A549 (cell line): ENCODE measurements around the gene SLC16A7. TPM values are rescaled to one million over a fixed set of nuclear protein-coding genes. Genes with fewer than 3 reads are reported as not detected.

ENCODE experiments used
- ATAC-seq, 2 experiments: fragments of 200-7000 bp in 1 of 2; fragments of >200 bp in 1 of 2; cut with Nextera tagmentation in 1 of 2; cut with Tn5 transposase in 1 of 2; 3 replicates each; pipeline versions ENCODE4 v1.8.0 to v1.9.1; 2018 to 2020; ENCODE audit warnings: mild to moderate bottlenecking in 1 of 2, moderate library complexity in 1 of 2
- CTCF ChIA-PET: fragments of 300-600 bp; sonication (Branson Sonifier 250); formaldehyde crosslinking; extraction: SDS; loops from one replicate; lab custom pipeline; 2021; ENCODE audit warnings: antibody characterized with exemption, inconsistent platforms; lab: Yijun Ruan, JAX
- POLR2A ChIA-PET: fragments of 350-600 bp; formaldehyde crosslinking; extraction: SDS; loops from one replicate; lab custom pipeline; 2021; ENCODE audit warnings: antibody characterized with exemption, inconsistent platforms; lab: Yijun Ruan, JAX
- DNase-seq, 2 experiments: peaks; one replicate each; pipeline versions ENCODE4 v3.0.0 to v3.0.0-alpha.2; 2011 to 2016; ENCODE audit warnings: low read depth in 1 of 2, low spot score in 1 of 2
- FAIRE-seq: peaks from 2 replicates; lab custom pipeline; 2011; peaks lifted over from hg19 to GRCh38; lab: Jason Lieb, UNC
- H3K27ac ChIP-seq, 2 experiments: fragments of >200 bp; sonication (Bioruptor Twin); formaldehyde crosslinking; 3 replicates each; pipeline ENCODE4 v1.5.1; 2016 to 2017
- H3K4me1 ChIP-seq: fragments of >200 bp; sonication (Bioruptor Twin); formaldehyde crosslinking; 3 replicates; pipeline ENCODE4 v1.6.1; 2016
- H3K4me2 ChIP-seq: fragments of >200 bp; sonication (Bioruptor Twin); formaldehyde crosslinking; 3 replicates; pipeline ENCODE4 v1.6.1; 2016
- H3K4me3 ChIP-seq: fragments of >200 bp; sonication (Bioruptor Twin); formaldehyde crosslinking; 3 replicates; pipeline ENCODE4 v1.5.1; 2016
- H3K9me3 ChIP-seq: fragments of >200 bp; sonication (Bioruptor Twin); formaldehyde crosslinking; 3 replicates; pipeline ENCODE4 v1.6.1; 2016
- BHLHE40 ChIP-seq: IDR thresholded peaks from 2 replicates; pipeline ENCODE4 v1.6.1; 2012; ENCODE audit warnings: low read depth, low read length, inconsistent platforms
- CBX8 ChIP-seq: fragments of 200-600 bp; sonication (generic); IDR thresholded peaks from 2 replicates; pipeline ENCODE4 v1.6.1; 2016
- CEBPB ChIP-seq, 2 experiments: fragments of >200 bp in 1 of 2; sonication (Bioruptor Twin) in 1 of 2; formaldehyde crosslinking in 1 of 2; IDR thresholded peaks; 2 replicates each; pipeline ENCODE4 v1.6.1; 2012 to 2016
- E2F6 ChIP-seq: IDR thresholded peaks from 2 replicates; pipeline ENCODE4 v1.6.1; 2012; ENCODE audit warnings: low read depth, borderline replicate concordance
- EHF ChIP-seq: fragments of 250-450 bp; sonication (Bioruptor Pico); IDR thresholded peaks from 2 replicates; pipeline ENCODE4 v1.5.0; 2020; ENCODE audit warnings: mild to moderate bottlenecking
- ESRRA ChIP-seq: fragments of 150-350 bp; IDR thresholded peaks from 2 replicates; pipeline ENCODE4 v1.6.1; 2014; ENCODE audit warnings: mild to moderate bottlenecking, low read length, borderline replicate concordance
- FOSL2 ChIP-seq, 2 experiments: fragments of 450-650 bp in 1 of 2; fragments of >200 bp in 1 of 2; sonication (Bioruptor Twin) in 1 of 2; formaldehyde crosslinking; IDR thresholded peaks; 2 replicates each; pipeline versions ENCODE4 v1.5.0 to v1.6.1; 2016 to 2020; ENCODE audit warnings: mild to moderate bottlenecking in 1 of 2, moderate library complexity in 1 of 2
- HDAC2 ChIP-seq: fragments of 200-600 bp; sonication (generic); IDR thresholded peaks from 2 replicates; pipeline ENCODE4 v1.6.1; 2016
- HOXA7 ChIP-seq: fragments of 250-450 bp; sonication (Bioruptor Pico); IDR thresholded peaks from 2 replicates; pipeline ENCODE4 v1.5.0; 2020; ENCODE audit warnings: mild to moderate bottlenecking, moderate library complexity
- HOXB13 ChIP-seq: fragments of 250-450 bp; sonication (Bioruptor Pico); IDR thresholded peaks from 2 replicates; pipeline ENCODE4 v1.5.0; 2020; ENCODE audit warnings: low read depth, mild to moderate bottlenecking, moderate library complexity
- HOXB5 ChIP-seq: fragments of 250-450 bp; sonication (Bioruptor Pico); IDR thresholded peaks from 2 replicates; pipeline ENCODE4 v1.5.0; 2020; ENCODE audit warnings: mild to moderate bottlenecking, moderate library complexity
- JUN ChIP-seq, 2 experiments: fragments of >200 bp; sonication (Bioruptor Twin); formaldehyde crosslinking; IDR thresholded peaks; 2 replicates in 1 of 2; 3 replicates in 1 of 2; pipeline ENCODE4 v1.6.1; 2016 to 2017
- KDM1A ChIP-seq: fragments of 200-600 bp; sonication (generic); IDR thresholded peaks from 2 replicates; pipeline ENCODE4 v1.6.1; 2016; ENCODE audit warnings: low read depth, mild to moderate bottlenecking
- KDM5A ChIP-seq: fragments of 200-600 bp; sonication (generic); IDR thresholded peaks from 2 replicates; pipeline ENCODE4 v1.6.1; 2016; ENCODE audit warnings: antibody characterized with exemption, mild to moderate bottlenecking
- MAX ChIP-seq: IDR thresholded peaks from 2 replicates; pipeline ENCODE4 v1.6.1; 2012
- MAZ ChIP-seq: fragments of 150-350 bp; IDR thresholded peaks from 2 replicates; pipeline ENCODE4 v1.6.1; 2014; ENCODE audit warnings: antibody characterized with exemption, low read depth, low read length, borderline replicate concordance
- MYC ChIP-seq: IDR thresholded peaks from 2 replicates; pipeline ENCODE4 v1.6.1; 2012; ENCODE audit warnings: mild to moderate bottlenecking, inconsistent platforms, low read length, improper control_type of control experiment, borderline replicate concordance
- PBX3 ChIP-seq: IDR thresholded peaks from 2 replicates; pipeline ENCODE4 v1.6.1; 2012
- POLR2AphosphoS2 ChIP-seq: conservative IDR thresholded peaks from 2 replicates; pipeline ENCODE4 v1.6.1; 2012; ENCODE audit warnings: low read length, improper control_type of control experiment, inconsistent platforms
- RCOR1 ChIP-seq: fragments of 150-350 bp; IDR thresholded peaks from 2 replicates; pipeline ENCODE4 v1.6.1; 2014; ENCODE audit warnings: antibody characterized with exemption, low read length, low read depth
- RFX5 ChIP-seq: fragments of 450-650 bp; IDR thresholded peaks from 2 replicates; pipeline ENCODE4 v1.7.1; 2014; ENCODE audit warnings: antibody characterized with exemption, mild to moderate bottlenecking, moderate library complexity
- SMC3 ChIP-seq: fragments of >200 bp; sonication (Bioruptor Twin); formaldehyde crosslinking; IDR thresholded peaks from 3 replicates; pipeline ENCODE4 v1.6.1; 2018; ENCODE audit warnings: inconsistent platforms
- TP53 ChIP-seq: fragments of 250-450 bp; sonication (Bioruptor Pico); IDR thresholded peaks from 2 replicates; pipeline ENCODE4 v1.5.0; 2021; ENCODE audit warnings: mild to moderate bottlenecking, moderate library complexity
- WGBS: methylation state at CpG from one replicate; pipeline ENCODE4 v1.1.6; 2017; ENCODE audit errors: missing lambda C conversion rate; 5-methylcytosine and 5-hydroxymethylcytosine counted together
- polyA plus RNA-seq, 4 experiments: library from polyadenylated mRNA; depleted of rRNA in 3 of 4; stranded (reverse); fragments of >200 nt; fragmentation: RNase III in 1 of 4; extraction: RNeasy Plus Mini Kit Qiagen cat#74134 plus additional on column Dnase treatment in 1 of 4; gene quantifications; 2 replicates in 3 of 4; 3 replicates in 1 of 4; pipeline ENCODE4 v1.2.3, GENCODE V29; 2011 to 2017
- TF ChIP-seq, protein P1 (sequence below): fragments of 450-650 bp; IDR thresholded peaks from 2 replicates; pipeline ENCODE4 v1.6.1; 2014; ENCODE audit warnings: antibody characterized with exemption
- TF ChIP-seq, protein P2 (sequence below): fragments of >200 bp; sonication (Bioruptor Twin); formaldehyde crosslinking; IDR thresholded peaks from 2 replicates; pipeline ENCODE4 v1.6.1; 2016

SLC16A7 gene
- polyA plus RNA-seq, 2 of the 4 experiments (the other 2 are of a cell fraction), result 0.14 to 0.23 TPM

GRCh38 chr12:59665701-59666100 is 69.9 kb downstream of the SLC16A7 start:
- no peak for DNase-seq
- Histone ChIP-seq H3K4me3 (no peak overlapping the region), H3K27ac (no peak overlapping the region), H3K4me1 (no peaks in the 10 kb centered on the region), H3K9me3 (peaks cover 7% of the 10 kb centered on the region; the same call in 1 of the 3 replicates)
- ATAC-seq, result no peak
- CTCF ChIA-PET, result no interaction called here
- WGBS, result 52% methylated on average over 2 of the region's 2 CpGs
- no peak for FAIRE-seq
- POLR2A ChIA-PET, result no interaction called here
- TF ChIP-seq RCOR1 (no peak), MAX (no peak), ESRRA (no peak), RFX5 (no peak), CBX8 (no peak), E2F6 (no peak), HOXA7 (CRISPR knock-in tag) (no peak), HOXB5 (no peak), MAZ (no peak), HDAC2 (no peak), TP53 (CRISPR knock-in tag) (no peak), SMC3 (no peak), PBX3 (no peak), KDM5A (no peak)
- TF ChIP-seq, protein P1, sequence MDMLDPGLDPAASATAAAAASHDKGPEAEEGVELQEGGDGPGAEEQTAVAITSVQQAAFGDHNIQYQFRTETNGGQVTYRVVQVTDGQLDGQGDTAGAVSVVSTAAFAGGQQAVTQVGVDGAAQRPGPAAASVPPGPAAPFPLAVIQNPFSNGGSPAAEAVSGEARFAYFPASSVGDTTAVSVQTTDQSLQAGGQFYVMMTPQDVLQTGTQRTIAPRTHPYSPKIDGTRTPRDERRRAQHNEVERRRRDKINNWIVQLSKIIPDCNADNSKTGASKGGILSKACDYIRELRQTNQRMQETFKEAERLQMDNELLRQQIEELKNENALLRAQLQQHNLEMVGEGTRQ, result no peak
- TF ChIP-seq, protein P2, sequence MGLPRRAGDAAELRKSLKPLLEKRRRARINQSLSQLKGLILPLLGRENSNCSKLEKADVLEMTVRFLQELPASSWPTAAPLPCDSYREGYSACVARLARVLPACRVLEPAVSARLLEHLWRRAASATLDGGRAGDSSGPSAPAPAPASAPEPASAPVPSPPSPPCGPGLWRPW, result no peak
- TF ChIP-seq, all 56 proteins: peak for 0
- no peak overlapping the region for H3K4me2 ChIP-seq

DNA sequence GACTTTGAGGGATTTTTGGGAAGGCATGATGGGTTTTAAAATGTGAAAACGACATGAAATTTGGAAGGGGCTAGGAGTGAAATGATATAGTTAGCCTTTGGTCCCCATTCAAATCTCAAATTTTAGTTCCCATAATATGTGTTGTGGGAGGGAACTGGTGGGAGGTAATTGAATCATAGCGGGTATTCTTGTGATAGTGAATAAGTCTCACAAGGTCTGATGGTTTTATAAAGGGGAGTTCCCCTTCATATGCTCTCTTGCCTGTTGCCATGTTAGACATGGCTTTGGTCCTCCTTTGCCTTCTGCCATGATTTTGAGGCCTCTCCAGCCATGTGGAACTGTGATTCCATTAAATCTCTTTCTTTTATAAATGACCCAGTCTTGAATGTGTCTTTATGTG is 72.8 kb downstream of the SLC16A7 start:
- FAIRE-seq, result no peak
- CTCF ChIA-PET, result no interaction called here
- H3K4me1 ChIP-seq, result no peaks in the 10 kb centered on the region
- no peak overlapping the region for H3K4me2 ChIP-seq
- H3K27ac ChIP-seq, result no peak overlapping the region
- POLR2A ChIA-PET, result no interaction called here
- H3K4me3 ChIP-seq, result no peak overlapping the region
- peaks cover 7% of the 10 kb centered on the region; the same call in 1 of the 3 replicates for H3K9me3 ChIP-seq
- no peak for DNase-seq
- no peak for TF ChIP-seq E2F6
- TF ChIP-seq FOSL2 (IDR thresholded peaks at IDR 0.05), result no peak
- TF ChIP-seq FOSL2 (CRISPR knock-in tag; IDR thresholded peaks at IDR 0.05), result no peak
- TF ChIP-seq BHLHE40, result no peak
- no peak for TF ChIP-seq MYC
- TF ChIP-seq ESRRA, result no peak
- no peak for TF ChIP-seq JUN (IDR thresholded peaks at IDR 0.05)
- TF ChIP-seq MAX, result no peak
- no peak for TF ChIP-seq HOXB13 (CRISPR knock-in tag)
- no peak for TF ChIP-seq CBX8
- TF ChIP-seq EHF (CRISPR knock-in tag), result no peak
- TF ChIP-seq POLR2AphosphoS2, result no peak
- TF ChIP-seq RCOR1, result no peak
- no peak for TF ChIP-seq HOXA7 (CRISPR knock-in tag)
- no peak for TF ChIP-seq CEBPB (IDR thresholded peaks at IDR 0.05)
- TF ChIP-seq, protein P2, result no peak
- no peak for TF ChIP-seq KDM1A
- TF ChIP-seq RFX5, result no peak
- 20% methylated on average over 2 of the region's 2 CpGs for WGBS
- no peak for ATAC-seq
